Measurements from ENCODE around the gene ANAPC2.

DNA sequence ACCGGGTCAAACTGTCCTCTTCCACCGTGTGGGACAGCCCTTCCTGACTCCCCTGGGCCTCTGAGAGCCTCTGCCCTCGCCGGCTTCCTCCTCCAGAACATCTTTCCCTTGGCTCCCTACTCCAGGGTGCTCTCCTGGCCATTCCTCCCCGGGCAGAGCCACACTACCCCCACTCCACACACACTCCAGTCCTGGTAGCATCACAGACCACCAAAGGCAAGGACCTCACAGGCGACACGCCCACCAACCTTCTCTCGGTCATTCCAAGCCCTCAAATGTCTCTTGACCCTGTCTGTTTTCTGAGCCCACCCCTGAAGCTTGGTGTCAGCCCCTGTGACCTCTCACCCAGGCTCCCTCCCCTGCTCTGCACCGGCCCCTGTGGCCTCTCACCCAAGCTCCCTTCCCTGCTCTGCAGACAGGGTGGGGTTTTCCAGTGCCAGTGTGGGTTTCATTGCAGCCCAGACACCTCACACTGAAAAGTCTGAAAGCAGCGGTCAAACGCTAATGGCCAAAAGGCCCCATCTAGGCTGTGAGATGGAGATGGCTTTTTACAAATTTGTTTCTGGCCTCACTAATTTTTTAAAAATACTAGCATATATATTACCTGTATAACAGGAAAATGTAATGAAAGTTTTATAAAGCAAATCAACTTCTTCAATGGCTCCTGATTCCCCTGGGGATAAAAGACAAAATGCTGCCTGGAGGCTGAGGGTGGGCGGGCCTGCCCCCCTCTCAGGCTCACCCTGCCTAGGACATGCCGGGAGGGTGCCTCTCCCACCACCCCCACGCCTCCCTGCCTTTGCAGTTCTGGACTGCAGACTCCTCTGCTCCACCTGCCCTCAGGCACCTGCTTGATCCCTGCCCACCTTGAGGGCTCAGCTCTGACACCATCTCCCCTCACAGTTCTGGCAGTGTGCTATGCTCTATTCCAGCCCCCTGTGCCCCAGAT, 29.0 kb downstream of the ANAPC2 start:
- TF ChIP-seq, protein P1, sequence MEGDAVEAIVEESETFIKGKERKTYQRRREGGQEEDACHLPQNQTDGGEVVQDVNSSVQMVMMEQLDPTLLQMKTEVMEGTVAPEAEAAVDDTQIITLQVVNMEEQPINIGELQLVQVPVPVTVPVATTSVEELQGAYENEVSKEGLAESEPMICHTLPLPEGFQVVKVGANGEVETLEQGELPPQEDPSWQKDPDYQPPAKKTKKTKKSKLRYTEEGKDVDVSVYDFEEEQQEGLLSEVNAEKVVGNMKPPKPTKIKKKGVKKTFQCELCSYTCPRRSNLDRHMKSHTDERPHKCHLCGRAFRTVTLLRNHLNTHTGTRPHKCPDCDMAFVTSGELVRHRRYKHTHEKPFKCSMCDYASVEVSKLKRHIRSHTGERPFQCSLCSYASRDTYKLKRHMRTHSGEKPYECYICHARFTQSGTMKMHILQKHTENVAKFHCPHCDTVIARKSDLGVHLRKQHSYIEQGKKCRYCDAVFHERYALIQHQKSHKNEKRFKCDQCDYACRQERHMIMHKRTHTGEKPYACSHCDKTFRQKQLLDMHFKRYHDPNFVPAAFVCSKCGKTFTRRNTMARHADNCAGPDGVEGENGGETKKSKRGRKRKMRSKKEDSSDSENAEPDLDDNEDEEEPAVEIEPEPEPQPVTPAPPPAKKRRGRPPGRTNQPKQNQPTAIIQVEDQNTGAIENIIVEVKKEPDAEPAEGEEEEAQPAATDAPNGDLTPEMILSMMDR (conservative IDR thresholded peaks at IDR 0.05 in 1 of 2, IDR thresholded peaks at IDR 0.05 in 1 of 2; ENCODE audit: extremely low read depth in 1 of 2, insufficient read depth in 1 of 2, low read depth in 1 of 2, low read length in 2 of 2) = no peak
- TF ChIP-seq EZH2 (IDR thresholded peaks at IDR 0.05; ENCODE audit: borderline replicate concordance, low read length) = no peak

All from mammary epithelial cell (primary cell).